HepG2 (cell line): ENCODE data around the gene CYP2U1. TPM values are rescaled to one million over a fixed set of nuclear protein-coding genes. Genes with fewer than 3 reads are reported as not detected.
"Not testable (repeated sequence)": the region's sequence is repeated elsewhere in the genome, so short reads cannot be mapped to it uniquely, and the experiment has no call there.

ENCODE experiments used
- ATAC-seq: fragments of 200-7000 bp; cut with Tn5 transposase; 3 replicates; pipeline ENCODE4 v1.9.1; 2020; ENCODE audit warnings: mild to moderate bottlenecking, moderate library complexity
- BruUV-seq: library from RNA; stranded (reverse); fragments of 400-500 nt; replicated peaks from 2 replicates; lab custom pipeline; 2021; lab: Mats Ljungman, UMichigan
- CTCF ChIA-PET: fragments of 300-600 bp; formaldehyde crosslinking; extraction: SDS; loops from one replicate; lab custom pipeline; 2021; ENCODE audit warnings: low total read pairs, inconsistent platforms, low intra/inter-chr PET ratio; lab: Yijun Ruan, JAX
- POLR2A ChIA-PET: fragments of 350-600 bp; sonication (Branson Sonifier 250); formaldehyde crosslinking; loops from one replicate; lab custom pipeline; 2020; ENCODE audit warnings: antibody characterized with exemption, inconsistent platforms; lab: Yijun Ruan, JAX
- DNase-seq: peaks from one replicate; pipeline ENCODE4 v3.0.0-alpha.2; 2015; ENCODE audit warnings: low spot score
- FAIRE-seq: peaks from 3 replicates; lab custom pipeline; 2011; peaks lifted over from hg19 to GRCh38; lab: Jason Lieb, UNC
- H2AFZ ChIP-seq: one replicate; pipeline ENCODE4 v1.6.1; 2011; ENCODE audit warnings: low read length, inconsistent platforms
- H3K27ac ChIP-seq: fragments of 300-600 bp; 3 replicates; pipeline ENCODE4 v1.8.0; 2011; ENCODE audit warnings: mixed run types, mild to moderate bottlenecking, mixed read lengths, low read length, inconsistent platforms; ENCODE audit not compliant: insufficient read depth; ENCODE audit errors: extremely low read length
- H3K27me3 ChIP-seq, 2 experiments: fragments of 200-600 bp in 1 of 2; 2 replicates in 1 of 2; 3 replicates in 1 of 2; pipeline versions ENCODE4 v1.6.0 to v1.8.0; 2011; ENCODE audit warnings: low read length in 2 of 2, mild to moderate bottlenecking in 2 of 2, moderate library complexity in 2 of 2, inconsistent platforms in 1 of 2; ENCODE audit not compliant: insufficient read depth in 2 of 2, control insufficient read depth in 1 of 2
- H3K36me3 ChIP-seq, 2 experiments: fragments of 200-600 bp in 1 of 2; replicated peaks in 1 of 2; 2 replicates in 1 of 2; 3 replicates in 1 of 2; pipeline versions ENCODE4 v1.5.1 to v1.8.0; 2011; ENCODE audit warnings: low read length in 2 of 2, inconsistent platforms in 1 of 2; ENCODE audit not compliant: insufficient read depth in 2 of 2, control insufficient read depth in 1 of 2
- H3K4me1 ChIP-seq: 2 replicates; pipeline ENCODE4 v1.5.1; 2012; ENCODE audit warnings: low read length, inconsistent platforms; ENCODE audit not compliant: insufficient read depth
- H3K4me2 ChIP-seq: 2 replicates; pipeline ENCODE4 v1.6.0; 2011; ENCODE audit warnings: low read depth, low read length, inconsistent platforms
- H3K4me3 ChIP-seq, 3 experiments: fragments of 200-600 bp in 1 of 3; sonication (generic), shearing (Covaris generic) in 1 of 3; replicated peaks in 1 of 3; 2 replicates each; pipeline ENCODE4 v1.5.1; 2011 to 2016; ENCODE audit warnings: low read length in 3 of 3, inconsistent platforms in 2 of 3, low read depth in 2 of 3, mild to moderate bottlenecking in 2 of 3, control low read depth in 1 of 3, mixed read lengths in 1 of 3; ENCODE audit not compliant: insufficient read depth in 1 of 3
- H3K79me2 ChIP-seq: one replicate; pipeline ENCODE4 v1.6.1; 2011; ENCODE audit warnings: low read length, inconsistent platforms; ENCODE audit not compliant: insufficient read depth
- H3K9ac ChIP-seq: 2 replicates; pipeline ENCODE4 v1.6.0; 2011; ENCODE audit warnings: mild to moderate bottlenecking, low read depth, low read length, inconsistent platforms; ENCODE audit not compliant: insufficient read depth
- H3K9me3 ChIP-seq: 2 replicates; pipeline ENCODE4 v1.5.1; 2012; ENCODE audit warnings: mild to moderate bottlenecking, low read length
- H4K20me1 ChIP-seq: 2 replicates; pipeline ENCODE4 v1.6.0; 2011; ENCODE audit warnings: inconsistent platforms, mild to moderate bottlenecking, low read length, moderate library complexity; ENCODE audit not compliant: insufficient read depth
- CEBPB ChIP-seq: IDR thresholded peaks from 2 replicates; pipeline ENCODE4 v1.6.1; 2011; ENCODE audit warnings: low read depth, low read length, improper control_type of control experiment, borderline replicate concordance
- DNMT1 ChIP-seq: sonication (generic); formaldehyde crosslinking; IDR thresholded peaks from 2 replicates; pipeline ENCODE4 v1.5.1; 2020; ENCODE audit warnings: mild to moderate bottlenecking, missing genetic modification reagents
- WGBS: methylation state at CpG from one replicate; pipeline ENCODE4 v1.1.6; 2017; ENCODE audit warnings: low lambda C conversion rate; 5-methylcytosine and 5-hydroxymethylcytosine counted together
- in situ Hi-C: cut with HindIII; loops from 2 replicates; pipeline ENCODE4 v1.10.0; 2017; ENCODE audit warnings: low pct_unique_long_range_greater_than_20kb; ENCODE audit not compliant: extremely low pct_ligation_motif_present
- intact Hi-C: fragments of 100-400 bp; cut with micrococcal nuclease; formaldehyde crosslinking; loops from one replicate; pipeline ENCODE4 v1.10.0; 2022; ENCODE audit not compliant: unreplicated experiment
- polyA plus RNA-seq, 8 experiments: library from polyadenylated mRNA; depleted of rRNA in 3 of 8; stranded (reverse) in 7 of 8; unstranded in 1 of 8; fragments of >200 nt; fragmentation: Illumina TruSeq in 4 of 8; extraction: Trizol in 4 of 8; gene quantifications; 2 replicates each; pipeline versions ENCODE4 v1.2.1 to v1.2.3, GENCODE V29; 2011 to 2016; ENCODE audit warnings: low read depth in 4 of 8, missing spikeins in 1 of 8, mixed read lengths in 1 of 8; ENCODE audit not compliant: insufficient read depth in 1 of 8
- total RNA-seq, 5 experiments: library from RNA; depleted of rRNA; stranded (reverse); fragments of >200 nt; fragmentation: Illumina TruSeq; extraction: Trizol; gene quantifications; 2 replicates each; pipeline ENCODE4 v1.2.3, GENCODE V29; 2016; ENCODE audit warnings: low read depth in 1 of 5

The CYP2U1 gene
- total and polyA plus RNA-seq, 2 of the 13 experiments (the other 11 are each of a cell fraction or from before 2014, with no cell fraction given), result 1.4 to 3.4 TPM

GRCh38 chr4:107922486-107923473 lies 8.6 kb upstream of the CYP2U1 start:
- intact Hi-C loops, result no loop called here
- ATAC-seq, result peak; percentile 43; the same call in 2 of the 3 replicates

GRCh38 chr4:107925713-107926112 lies 5.6 kb upstream of the CYP2U1 start:
- H3K27me3 ChIP-seq, H3K4me3 ChIP-seq, BruUV-seq, FAIRE-seq, H3K79me2 ChIP-seq, H3K27ac ChIP-seq, H3K9ac ChIP-seq, in situ Hi-C loops, H4K20me1 ChIP-seq, H2AFZ ChIP-seq, H3K9me3 ChIP-seq, POLR2A ChIA-PET, DNase-seq, H3K4me2 ChIP-seq, CTCF ChIA-PET, H3K36me3 ChIP-seq, intact Hi-C loops, ATAC-seq: not testable (repeated sequence)
- peaks cover 15% of the 10 kb centered on the region for H3K4me1 ChIP-seq

More at GRCh38 chr4:107922486-107923473, 8.6 kb upstream of the CYP2U1 start:
- Histone ChIP-seq H3K4me1 (peaks cover 12% of the 10 kb centered on the region; the same call in 1 of the 2 replicates), H3K36me3 (no peaks in the 10 kb centered on the region), H2AFZ (no peak overlapping the region), H3K27ac (no peak overlapping the region), H3K9ac (no peak overlapping the region), H3K4me2 (no peak overlapping the region), H3K79me2 (no peaks in the 10 kb centered on the region), H4K20me1 (no peaks in the 10 kb centered on the region), H3K27me3 (no peaks in the 10 kb centered on the region), H3K4me3 (no peak overlapping the region), H3K9me3 (peaks cover 10% of the 10 kb centered on the region; the same call in 1 of the 2 replicates)
- TF ChIP-seq CEBPB (peak; percentile 50; the same call in 1 of the 2 replicates), DNMT1 (CRISPR knock-in tag) (no peak)
- CTCF ChIA-PET, result no interaction called here
- FAIRE-seq (no peak), DNase-seq (no peak)
- WGBS, result 18% methylated on average over 4 of the region's 4 CpGs
- no TSS peak for BruUV-seq
- POLR2A ChIA-PET, result no interaction called here
- in situ Hi-C loops, result no loop called here

GRCh38 chr4:107926875-107927274 lies 4.5 kb upstream of the CYP2U1 start:
- H3K4me3 ChIP-seq, BruUV-seq, intact Hi-C loops, CTCF ChIA-PET, in situ Hi-C loops, FAIRE-seq, POLR2A ChIA-PET, H3K9ac ChIP-seq, DNase-seq, H3K27ac ChIP-seq, ATAC-seq, H3K9me3 ChIP-seq, H3K36me3 ChIP-seq, H3K4me2 ChIP-seq, H3K27me3 ChIP-seq, H2AFZ ChIP-seq, H3K79me2 ChIP-seq, H4K20me1 ChIP-seq: not testable (repeated sequence)
- H3K4me1 ChIP-seq, result peaks cover 23% of the 10 kb centered on the region
- WGBS, result 17% methylated on average over 4 of the region's 4 CpGs
